Measurements from ENCODE around the gene CAB39L. TPM values are rescaled to one million over a fixed set of nuclear protein-coding genes. Genes with fewer than 3 reads are reported as not detected.

The CAB39L gene
- total RNA-seq, 2 donors from 2014 or later: 6.1 to 14.5 TPM

GRCh38 chr13:49342454-49342853 is 101.4 kb downstream of the CAB39L start:
- Histone ChIP-seq H3K4me3 (no peak overlapping the region), H3K4me1 (no peaks in the 10 kb centered on the region), H3K9ac (ENCODE audit: low read depth in 2 of 2, low read length in 2 of 2) (no peak overlapping the region), H3K9me3 (no peaks in the 10 kb centered on the region), H3K27me3 (no peaks in the 10 kb centered on the region), H3K27ac (no peak overlapping the region), H3K36me3 (no peaks in the 10 kb centered on the region)
- intact Hi-C loops (cut with DNase I): no loop called here
- no peak for DNase-seq
- no peak for TF ChIP-seq CTCF (IDR thresholded peaks at IDR 0.05)

- no peak for DNase-seq
- Histone ChIP-seq H3K27me3 (no peaks in the 10 kb centered on the region), H3K9me3 (no peaks in the 10 kb centered on the region), H3K9ac (ENCODE audit: low read depth in 2 of 2, low read length in 2 of 2) (no peak overlapping the region), H3K4me3 (no peak overlapping the region), H3K4me1 (no peaks in the 10 kb centered on the region), H3K36me3 (no peaks in the 10 kb centered on the region), H3K27ac (no peak overlapping the region)
- no peak for TF ChIP-seq CTCF (IDR thresholded peaks at IDR 0.05)
- intact Hi-C loops (cut with DNase I): no loop called here
These were observed 101.9 kb downstream of the CAB39L start for GRCh38 chr13:49341941-49342340.

GRCh38 chr13:49341517-49341916 is 102.3 kb downstream of the CAB39L start:
- Histone ChIP-seq H3K9me3 (no peaks in the 10 kb centered on the region), H3K27me3 (no peaks in the 10 kb centered on the region), H3K4me1 (no peaks in the 10 kb centered on the region), H3K9ac (ENCODE audit: low read depth in 2 of 2, low read length in 2 of 2) (no peak overlapping the region), H3K4me3 (no peak overlapping the region), H3K27ac (no peak overlapping the region), H3K36me3 (no peaks in the 10 kb centered on the region)
- TF ChIP-seq CTCF (IDR thresholded peaks at IDR 0.05): no peak
- no peak for DNase-seq
- intact Hi-C loops (cut with DNase I): no loop called here

- no peak overlapping the region for H3K4me3 ChIP-seq
- DNase-seq: no peak
- no peak overlapping the region for H3K27ac ChIP-seq
- H3K36me3 ChIP-seq: no peaks in the 10 kb centered on the region
- intact Hi-C loops (cut with DNase I): no loop called here
- H3K4me1 ChIP-seq: no peaks in the 10 kb centered on the region
- no peaks in the 10 kb centered on the region for H3K9me3 ChIP-seq
- no peak overlapping the region for H3K9ac ChIP-seq (ENCODE audit: low read depth in 2 of 2, low read length in 2 of 2)
- H3K27me3 ChIP-seq: no peaks in the 10 kb centered on the region
- no peak for TF ChIP-seq CTCF (IDR thresholded peaks at IDR 0.05)
These were observed 103.7 kb downstream of the CAB39L start for GRCh38 chr13:49340161-49340560.

GRCh38 chr13:49336655-49337054 is 107.2 kb downstream of the CAB39L start:
- no peak for DNase-seq
- intact Hi-C loops (cut with DNase I): no loop called here
- H3K9ac ChIP-seq (ENCODE audit: low read depth in 2 of 2, low read length in 2 of 2): no peak overlapping the region
- H3K27me3 ChIP-seq: no peaks in the 10 kb centered on the region
- H3K4me1 ChIP-seq: no peaks in the 10 kb centered on the region
- no peak overlapping the region for H3K27ac ChIP-seq
- no peaks in the 10 kb centered on the region for H3K9me3 ChIP-seq
- no peak for TF ChIP-seq CTCF (IDR thresholded peaks at IDR 0.05)
- H3K4me3 ChIP-seq: no peak overlapping the region
- H3K36me3 ChIP-seq: no peaks in the 10 kb centered on the region

GRCh38 chr13:49330546-49330864 is 113.4 kb downstream of the CAB39L start:
- H3K9ac ChIP-seq (ENCODE audit: low read depth in 2 of 2, low read length in 2 of 2): no peak overlapping the region
- no peaks in the 10 kb centered on the region for H3K36me3 ChIP-seq
- no peaks in the 10 kb centered on the region for H3K9me3 ChIP-seq
- TF ChIP-seq CTCF (IDR thresholded peaks at IDR 0.05): no peak
- no peaks in the 10 kb centered on the region for H3K27me3 ChIP-seq
- H3K27ac ChIP-seq: no peak overlapping the region
- H3K4me3 ChIP-seq: no peak overlapping the region
- no peaks in the 10 kb centered on the region for H3K4me1 ChIP-seq
- intact Hi-C loops (cut with DNase I): no loop called here
- no peak for DNase-seq
